GM19193 (cell line): ENCODE data around the gene IL27RA.

ENCODE experiments used
- POLR2A ChIP-seq: IDR thresholded peaks from 4 replicates; pipeline ENCODE4 v1.6.1; 2011; ENCODE audit not compliant: insufficient read depth, insufficient read length; ENCODE audit errors: extremely low read depth

The IL27RA gene

GRCh38 chr19:14006766-14007562 is 24.6 kb upstream of the IL27RA start:
- peak; percentile 48 for TF ChIP-seq POLR2A

DNA sequence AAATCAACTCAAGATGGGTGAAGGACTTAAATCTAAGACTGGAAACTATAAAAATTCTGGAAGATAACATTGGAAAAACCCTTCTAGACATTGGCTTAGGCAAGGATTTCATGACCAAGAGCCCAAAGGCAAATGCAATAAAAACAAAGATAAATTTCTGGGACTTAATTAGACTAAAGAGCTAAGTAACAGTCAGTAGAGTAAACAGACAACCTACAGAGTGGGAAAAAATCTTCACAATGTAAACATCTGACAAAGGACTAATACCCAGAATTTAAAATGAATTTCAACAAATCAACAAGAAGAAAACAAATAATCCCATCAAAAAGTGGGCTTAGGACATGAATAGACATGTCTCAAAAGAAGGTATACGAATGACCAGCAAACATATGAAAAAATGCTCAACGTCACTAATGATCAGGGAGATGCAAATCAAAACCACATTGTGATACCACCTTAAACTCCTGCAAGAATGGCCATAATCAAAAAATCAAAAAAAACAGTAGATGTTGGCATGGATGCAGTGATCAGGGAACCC is 19.1 kb upstream of the IL27RA start:
- no peak for TF ChIP-seq POLR2A

DNA sequence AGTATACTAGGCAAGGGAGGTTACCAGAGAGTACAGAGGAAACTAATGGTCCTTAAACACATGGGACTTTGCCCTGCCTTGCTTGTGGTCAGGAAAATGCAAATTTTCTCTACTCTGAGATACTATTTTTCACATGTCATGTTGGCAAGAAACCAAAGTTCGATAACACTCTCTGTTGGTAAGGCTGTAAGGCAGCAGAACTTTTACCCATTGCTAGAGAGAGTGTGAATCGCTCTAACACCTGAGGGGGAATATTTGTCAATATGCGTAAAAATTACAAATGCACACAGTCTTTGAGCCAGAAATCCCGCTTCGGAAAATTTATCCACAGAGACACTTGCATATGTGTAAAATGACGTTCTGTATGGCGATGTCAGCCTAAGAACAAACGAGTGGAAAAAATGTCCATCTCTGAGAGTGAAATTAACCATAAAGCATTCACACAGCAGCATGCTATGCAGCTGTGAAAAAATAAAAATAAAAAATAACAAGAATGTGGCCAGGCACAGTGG is 16.0 kb upstream of the IL27RA start:
- peak; percentile 26 for TF ChIP-seq POLR2A

GRCh38 chr19:14019100-14019499 is 12.5 kb upstream of the IL27RA start:
- TF ChIP-seq POLR2A, result no peak

- TF ChIP-seq POLR2A, result no peak
These were observed 10.1 kb upstream of the IL27RA start for GRCh38 chr19:14021474-14021873.

DNA sequence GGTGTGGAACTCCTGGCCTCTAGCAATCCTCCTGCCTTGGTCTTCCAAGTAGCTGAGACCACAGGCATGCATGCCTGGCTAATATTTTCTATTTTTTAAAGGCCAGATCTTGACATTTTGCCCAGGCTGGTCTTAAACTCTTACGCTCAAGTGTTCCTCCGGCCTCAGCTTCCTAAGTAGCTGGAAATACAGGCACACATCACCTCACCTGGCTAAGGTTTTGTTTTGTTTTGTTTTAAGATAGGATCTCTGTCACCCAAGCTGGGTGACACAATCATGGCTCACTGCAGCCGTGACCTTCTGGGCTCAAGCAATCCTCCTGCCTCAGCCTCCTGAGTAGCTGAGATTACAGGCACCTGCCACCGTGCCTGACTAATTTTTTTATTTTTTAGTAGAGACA is 9.1 kb upstream of the IL27RA start:
- no peak for TF ChIP-seq POLR2A

- no peak for TF ChIP-seq POLR2A
These were observed 7.9 kb upstream of the IL27RA start for GRCh38 chr19:14023404-14024235.

- no peak for TF ChIP-seq POLR2A
These were observed 3.6 kb upstream of the IL27RA start, which contains the start of gene RLN3 for GRCh38 chr19:14027856-14028450. Gene RLN3, plus strand, starts transcription at chr19:14028148. Its CDS starts 57 bp downstream, at chr19:14028205.

GRCh38 chr19:14028901-14029300 is 2.7 kb upstream of the IL27RA start:
- no peak for TF ChIP-seq POLR2A

DNA sequence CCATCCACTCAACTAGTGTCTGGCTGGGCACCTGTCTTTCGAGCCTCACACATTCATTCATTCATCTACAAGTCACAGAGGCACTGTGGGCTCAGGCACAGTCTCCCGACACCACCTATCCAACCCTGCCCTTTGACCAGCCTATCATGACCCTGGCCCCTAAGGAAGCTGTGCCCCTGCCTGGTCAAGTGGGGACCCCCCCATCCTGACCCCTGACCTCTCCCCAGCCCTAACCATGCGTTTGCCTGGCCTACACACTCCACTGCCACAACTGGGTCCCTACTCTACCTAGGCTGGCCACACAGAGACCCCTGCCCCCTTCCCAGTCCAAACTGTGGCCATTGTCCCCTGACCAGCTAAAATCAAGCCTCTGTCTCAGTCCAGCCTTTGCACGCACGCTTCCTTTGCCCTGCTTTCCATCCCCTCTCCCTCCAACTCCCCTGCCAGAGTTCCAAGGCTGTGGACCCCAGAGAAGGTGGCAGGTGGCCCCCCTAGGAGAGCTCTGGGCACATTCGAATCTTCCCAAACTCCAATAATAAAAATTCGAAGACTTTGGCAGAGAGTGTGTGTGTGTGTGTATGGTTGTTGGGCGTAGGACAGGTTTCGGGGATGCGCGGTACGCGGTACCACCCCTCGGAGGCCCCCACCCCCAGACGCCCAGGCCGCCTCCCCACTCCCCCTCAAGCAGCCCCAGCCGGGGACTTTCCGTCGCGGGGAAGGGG is 404 bp upstream of the IL27RA start:
- no peak for TF ChIP-seq POLR2A

- TF ChIP-seq POLR2A, result no peak
These were observed 2.4 kb downstream of the IL27RA start for GRCh38 chr19:14033946-14034345.

- no peak for TF ChIP-seq POLR2A
These were observed 4.1 kb downstream of the IL27RA start for GRCh38 chr19:14035706-14036105.

DNA sequence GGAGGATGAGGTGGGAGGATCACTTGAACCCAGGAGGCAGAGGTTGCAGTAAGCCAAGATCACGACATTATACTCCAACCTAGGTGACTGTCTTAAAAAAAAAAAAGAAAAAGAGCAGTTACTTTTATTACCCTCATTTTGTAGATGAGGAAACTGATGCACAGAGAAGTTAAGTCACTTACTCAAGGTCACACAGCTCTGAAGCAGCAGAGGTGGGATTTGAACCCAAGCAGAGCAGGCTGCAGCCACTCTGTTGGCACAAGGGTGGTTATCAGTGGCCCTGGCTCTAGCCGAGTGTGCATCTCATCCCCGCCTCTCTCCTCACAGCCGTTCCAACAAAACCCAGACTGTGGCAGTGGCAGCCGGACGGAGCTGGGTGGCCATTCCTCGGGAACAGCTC is 7.6 kb downstream of the IL27RA start:
- no peak for TF ChIP-seq POLR2A

GRCh38 chr19:14048443-14049153 is 17.0 kb downstream of the IL27RA start:
- TF ChIP-seq POLR2A, result no peak

DNA sequence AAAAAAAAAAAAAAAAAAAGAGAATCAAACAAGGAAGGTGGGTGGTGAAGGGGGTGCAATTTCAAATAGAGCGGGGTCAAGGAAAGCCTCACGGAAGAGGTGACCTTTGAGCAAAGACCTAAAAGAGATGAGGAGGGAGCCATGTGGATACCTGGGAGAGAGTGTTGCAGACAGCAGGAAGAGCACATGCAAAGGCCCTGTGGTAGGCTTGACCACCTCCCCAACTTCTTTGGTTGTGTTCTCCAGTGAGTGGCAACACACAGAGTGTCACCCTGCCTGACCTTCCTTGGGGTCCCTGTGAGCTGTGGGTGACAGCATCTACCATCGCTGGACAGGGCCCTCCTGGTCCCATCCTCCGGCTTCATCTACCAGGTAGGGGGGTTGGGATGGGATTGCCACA is 18.9 kb downstream of the IL27RA start:
- no peak for TF ChIP-seq POLR2A

GRCh38 chr19:14051980-14052379 is 20.4 kb downstream of the IL27RA start:
- no peak for TF ChIP-seq POLR2A
